Anterior cingulate cortex (tissue), 58 donors: Measurements from ENCODE around the gene VSNL1.
A peak's percentile ranks its signal among the peaks of the same experiment; 100 is the strongest.

Experiments used
- DNase-seq, 58 donors: peaks; one replicate each; lab custom pipeline; 2025; lab: John Stamatoyannopoulos, UW

VSNL1 gene

DNA sequence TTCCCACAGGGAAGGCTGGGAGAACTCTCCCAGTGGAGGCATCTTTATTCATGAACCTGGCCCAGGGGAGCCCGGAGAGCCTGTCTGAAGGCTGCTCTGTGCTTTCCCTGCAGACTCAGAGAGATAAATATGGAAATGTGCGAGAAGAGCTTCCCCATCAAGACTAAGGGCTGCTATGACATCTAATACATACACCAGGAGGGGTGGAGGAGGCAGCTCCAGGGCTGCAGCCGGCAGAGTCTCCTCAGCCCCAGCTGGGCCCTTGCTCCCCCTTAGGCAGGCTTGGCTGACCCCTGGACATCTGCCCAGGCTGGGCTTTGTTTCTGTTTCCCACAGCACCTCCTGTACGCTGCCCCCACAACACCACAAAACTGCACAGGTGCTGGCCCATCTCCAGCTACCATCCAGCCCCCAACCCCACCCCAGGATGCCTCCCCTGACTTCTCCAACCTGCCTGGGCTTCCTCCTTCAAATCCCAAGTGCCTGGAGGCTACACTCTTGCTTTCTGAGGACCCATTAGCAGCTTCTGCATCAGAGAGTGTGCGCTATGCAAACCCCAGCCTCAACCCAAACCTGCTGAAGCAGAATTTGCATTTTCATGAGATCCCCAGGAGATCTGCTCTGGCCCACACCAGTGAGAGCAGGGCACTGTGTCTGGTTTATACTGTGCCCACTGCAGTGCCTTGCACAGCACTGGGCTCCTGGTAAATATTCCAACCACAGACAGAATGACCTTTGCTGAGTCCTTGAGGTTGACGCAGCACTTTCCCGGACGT, 96.8 kb downstream of the VSNL1 start:
- no peak for DNase-seq

DNA sequence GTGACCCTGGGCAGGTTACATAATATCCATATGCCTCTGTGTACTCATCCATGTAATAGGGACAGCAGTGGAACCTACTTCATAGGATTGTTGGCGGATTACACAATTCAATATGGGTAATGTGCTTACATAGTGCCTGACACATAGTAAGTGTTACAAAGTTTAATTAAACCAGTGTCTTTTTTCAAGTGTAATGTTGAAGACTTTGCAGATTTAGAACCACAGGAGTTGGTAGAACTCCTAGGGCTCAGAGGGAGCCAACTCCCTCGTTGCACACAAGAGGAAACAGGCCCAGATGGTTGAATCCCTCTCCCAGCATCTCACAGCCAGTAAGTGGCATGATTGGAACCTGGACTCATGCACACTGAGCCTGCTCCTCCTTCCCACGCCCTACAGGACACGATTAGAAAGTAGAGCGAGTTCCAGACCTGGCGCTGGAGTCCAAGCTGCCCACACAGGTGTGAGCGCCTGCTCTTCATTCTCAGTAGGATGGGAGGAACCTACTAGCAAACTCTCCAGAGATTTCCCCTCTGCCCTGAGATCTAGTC, 97.8 kb downstream of the VSNL1 start:
- DNase-seq, result peak in 11 of 58 donors; percentile 25 to 64 (median 40)

DNA sequence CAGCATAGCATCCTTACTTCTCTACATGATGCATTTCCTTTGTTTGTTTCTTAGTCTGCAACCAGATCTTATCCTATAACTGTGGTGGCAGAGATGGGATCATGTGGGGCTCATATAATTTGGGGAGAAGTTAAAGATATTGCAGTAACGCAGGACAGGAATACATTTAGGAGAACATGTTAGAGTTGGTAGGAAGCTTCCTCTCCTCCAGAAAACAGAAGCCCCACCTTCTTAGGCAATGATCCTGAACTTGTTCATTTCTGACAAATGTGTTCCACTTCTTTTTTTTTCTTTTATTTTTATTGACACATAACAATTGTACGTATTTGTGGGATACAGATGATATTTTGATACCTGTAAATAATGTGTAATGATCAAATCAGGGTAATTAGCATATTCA, 99.9 kb downstream of the VSNL1 start:
- no peak for DNase-seq

DNA sequence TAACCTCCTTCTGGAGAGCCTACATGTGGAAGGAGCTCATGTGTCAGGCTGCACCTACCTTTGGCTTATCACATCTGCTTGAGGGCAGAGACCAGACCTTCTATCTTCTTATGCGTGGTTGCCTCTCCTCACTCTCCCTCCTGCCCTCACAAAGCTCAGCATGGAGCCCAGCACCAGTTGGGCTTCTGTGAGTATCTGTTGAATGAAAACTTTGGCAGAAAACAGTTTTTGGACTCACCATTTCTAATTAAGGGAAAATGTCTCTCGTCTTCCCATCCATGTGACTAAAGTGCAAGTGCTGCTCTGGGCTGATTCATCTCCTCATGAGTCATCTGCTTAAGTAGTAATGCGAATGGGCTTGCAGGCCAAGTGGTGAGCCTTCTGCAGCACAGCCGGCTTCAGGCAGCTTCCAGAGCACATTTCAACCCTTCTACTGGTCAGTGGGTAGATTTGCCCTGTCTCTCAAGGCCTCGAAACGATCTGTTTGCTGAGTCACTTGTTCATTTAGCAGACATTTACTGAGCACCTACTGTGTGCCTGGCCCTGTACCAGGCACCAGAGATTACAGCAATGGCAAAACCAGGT, 102.6 kb downstream of the VSNL1 start:
- peak in 13 of 58 donors; percentile 24 to 75 (median 34) for DNase-seq

DNA sequence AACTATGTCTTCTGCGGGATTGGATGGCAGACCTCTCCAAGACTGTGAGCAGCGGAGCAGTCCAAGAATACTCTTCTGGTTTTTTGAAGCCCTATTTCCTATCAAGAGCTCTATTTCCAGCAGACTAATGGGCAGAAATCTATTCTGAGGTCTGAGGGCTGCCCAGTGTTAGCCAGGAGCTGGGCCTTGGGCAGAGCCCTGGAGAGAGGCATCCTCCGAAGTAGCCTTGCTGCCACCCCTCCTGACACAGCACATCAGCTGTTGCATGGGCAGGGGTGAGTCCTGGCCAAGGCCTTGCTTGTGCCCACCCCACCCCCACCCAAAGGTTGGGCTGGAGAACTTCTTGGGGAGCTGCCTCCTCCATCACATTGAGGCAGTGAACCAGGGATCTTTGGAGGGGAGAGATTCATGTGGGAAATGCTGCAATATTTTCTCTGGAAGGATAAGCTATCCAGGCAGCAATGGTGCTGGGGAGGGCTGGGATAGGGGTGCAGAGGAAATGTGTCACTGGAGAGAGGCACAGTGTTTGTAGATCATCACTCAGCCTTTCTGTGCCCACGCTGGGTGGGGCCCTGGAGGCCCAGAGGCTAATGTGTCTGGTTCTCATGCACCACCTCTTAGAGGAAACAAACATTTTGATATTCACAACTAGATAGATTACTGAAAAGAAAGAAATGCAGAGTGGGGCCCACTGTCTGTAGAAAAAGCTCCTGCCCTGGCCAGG, 104.7 kb downstream of the VSNL1 start:
- DNase-seq, result no peak

DNA sequence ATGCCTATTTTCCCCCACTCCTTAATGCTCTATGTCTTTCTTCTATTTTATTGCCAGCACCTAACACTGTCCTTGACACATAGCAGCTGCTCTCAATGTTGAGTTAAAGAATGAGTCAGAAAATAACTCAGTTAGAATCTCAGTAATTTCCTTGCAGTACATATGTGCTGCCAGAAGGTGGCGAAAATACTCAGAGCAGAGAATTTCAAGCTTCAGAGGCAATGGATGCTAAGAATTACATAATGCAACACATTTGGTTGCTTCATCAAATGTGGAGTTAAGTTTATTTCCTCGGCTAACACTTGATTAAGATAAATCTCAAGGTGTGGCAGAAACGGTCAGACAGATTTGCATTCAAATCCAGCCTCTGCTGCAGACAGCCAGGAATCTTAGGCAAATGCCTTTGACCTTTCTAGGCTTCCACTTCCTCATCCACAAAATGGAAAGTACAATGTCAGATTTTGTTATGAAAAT, 105.6 kb downstream of the VSNL1 start:
- DNase-seq, result peak in 15 of 58 donors; percentile 9 to 70 (median 31)

DNA sequence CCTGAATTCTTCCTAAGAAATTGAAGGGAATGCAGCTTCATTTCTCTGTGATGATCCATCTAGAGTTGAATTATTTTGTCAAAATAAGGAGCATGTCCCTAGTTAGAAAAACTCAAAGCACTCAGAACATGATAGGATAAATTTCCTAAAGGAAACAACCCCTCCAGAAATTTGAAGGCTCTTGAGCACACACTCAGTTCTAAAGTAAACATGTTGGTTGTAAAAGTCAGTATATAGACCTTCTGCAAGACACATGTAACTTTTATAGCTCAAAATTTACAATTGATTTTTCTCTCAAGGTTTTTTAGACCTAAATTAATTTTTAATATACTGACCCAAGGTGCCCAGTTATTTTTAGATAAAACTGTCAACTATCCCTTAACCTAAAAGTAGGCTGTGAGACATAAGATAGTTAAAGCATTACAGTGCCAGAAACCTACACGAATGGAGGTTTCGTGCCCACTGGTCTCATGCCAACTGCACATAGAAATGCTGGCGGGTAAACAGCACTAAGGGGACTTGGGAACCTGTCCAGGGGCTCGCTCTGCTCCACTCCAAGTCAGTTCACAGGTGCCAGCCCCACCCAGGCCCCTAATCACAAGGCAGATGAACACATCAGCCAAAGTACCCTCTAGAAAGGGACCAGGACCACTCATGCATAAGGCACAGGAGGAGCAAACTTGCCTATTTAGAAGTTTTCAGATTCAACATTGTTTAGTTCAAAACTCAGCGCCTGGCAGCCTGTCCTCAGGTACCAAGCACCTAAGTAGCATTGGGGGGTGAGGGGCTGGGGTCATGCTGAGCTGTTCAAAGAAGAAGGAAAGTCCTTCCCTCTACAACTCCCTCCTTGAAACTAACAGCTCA, 106.6 kb downstream of the VSNL1 start:
- no peak for DNase-seq

DNA sequence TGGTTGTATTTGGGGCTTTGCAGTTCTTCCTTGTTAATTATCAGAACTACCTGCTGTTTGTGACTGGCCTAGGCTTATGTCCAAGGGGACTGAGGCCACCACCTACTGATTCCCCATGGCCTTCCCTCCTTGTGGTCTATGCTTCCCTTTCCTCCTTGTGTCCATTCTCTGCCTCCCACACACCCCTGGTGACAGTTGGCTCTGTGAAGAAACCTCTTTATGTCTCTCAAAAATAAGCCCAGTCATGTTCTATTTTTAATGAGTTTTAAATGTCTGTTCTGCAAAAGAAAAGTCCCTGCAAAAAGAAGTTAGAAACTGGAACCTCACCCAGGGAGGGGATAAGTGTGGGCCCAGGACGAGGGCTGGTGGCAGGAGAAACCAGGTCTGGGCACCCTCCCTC, 108.1 kb downstream of the VSNL1 start:
- no peak for DNase-seq

DNA sequence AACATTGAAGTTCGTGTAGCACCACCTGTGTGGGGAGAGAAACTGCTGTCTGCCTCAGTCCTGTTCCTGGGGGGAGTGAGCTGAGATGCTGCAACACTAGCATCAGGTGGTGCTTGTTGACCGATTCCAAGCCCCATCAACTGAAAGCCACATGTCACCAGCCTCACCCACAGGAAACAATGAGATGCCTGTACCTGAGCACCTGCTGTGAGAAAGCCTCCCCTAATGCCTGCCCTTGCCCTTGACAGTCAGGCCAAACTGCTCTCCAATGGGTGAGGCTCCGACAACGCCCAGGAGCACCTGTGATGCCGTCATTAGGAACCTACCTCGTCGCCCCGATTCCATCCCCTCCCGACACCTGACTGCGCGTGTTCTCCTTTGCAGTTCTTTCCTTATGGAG, 108.5 kb downstream of the VSNL1 start:
- no peak for DNase-seq

DNA sequence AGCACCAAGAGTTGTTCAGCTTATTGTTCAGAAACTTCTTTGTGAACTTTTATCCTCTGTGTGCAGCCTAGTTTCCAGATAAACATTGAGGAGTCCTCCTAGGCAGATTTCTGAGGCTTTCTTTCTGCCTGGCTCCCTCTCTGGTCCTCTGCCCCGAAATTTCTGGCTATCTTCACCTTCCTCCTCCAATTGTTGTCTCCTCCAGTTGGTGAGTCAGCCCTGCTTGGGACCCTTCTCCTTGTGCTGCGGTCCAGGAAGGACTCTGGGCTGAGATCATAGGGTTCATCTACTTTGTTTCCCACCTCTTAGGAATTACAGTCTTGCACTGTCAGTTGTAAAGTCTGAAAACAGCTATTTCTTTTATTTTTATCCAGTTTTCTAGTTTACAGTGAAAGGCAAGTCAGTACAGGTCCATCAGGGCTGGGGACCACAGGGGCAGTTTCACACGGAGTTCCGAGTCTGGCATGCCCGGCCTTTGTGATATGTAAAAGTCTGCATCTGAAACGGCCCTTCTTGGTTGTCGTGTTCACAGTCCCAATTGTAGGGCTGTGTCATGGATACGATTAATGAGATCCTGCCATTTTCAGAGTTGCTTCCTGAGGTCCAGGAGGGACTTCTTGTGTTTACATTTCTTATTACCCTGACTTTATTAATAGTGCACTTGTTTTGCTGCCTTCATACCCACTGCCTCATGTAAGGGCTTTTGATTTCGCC, 112.3 kb downstream of the VSNL1 start:
- no peak for DNase-seq

DNA sequence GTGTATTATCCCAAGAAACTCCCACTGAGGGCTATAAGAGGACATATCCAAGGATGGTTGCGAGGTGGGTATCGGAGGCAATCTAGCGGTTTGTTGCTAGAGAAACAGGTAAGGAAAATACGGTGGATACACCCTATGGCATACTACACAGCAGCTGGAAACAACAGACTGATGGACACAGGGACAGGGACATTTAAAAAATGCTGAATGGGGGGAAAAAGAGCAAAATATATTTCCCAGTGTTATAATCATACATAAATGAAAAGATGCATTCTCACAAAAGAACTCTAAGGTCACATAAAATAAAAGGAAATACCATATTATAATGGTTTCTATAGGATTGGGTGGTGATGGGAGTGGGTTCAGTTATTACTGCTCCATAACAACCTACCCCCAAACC, 117.3 kb downstream of the VSNL1 start:
- DNase-seq, result no peak

DNA sequence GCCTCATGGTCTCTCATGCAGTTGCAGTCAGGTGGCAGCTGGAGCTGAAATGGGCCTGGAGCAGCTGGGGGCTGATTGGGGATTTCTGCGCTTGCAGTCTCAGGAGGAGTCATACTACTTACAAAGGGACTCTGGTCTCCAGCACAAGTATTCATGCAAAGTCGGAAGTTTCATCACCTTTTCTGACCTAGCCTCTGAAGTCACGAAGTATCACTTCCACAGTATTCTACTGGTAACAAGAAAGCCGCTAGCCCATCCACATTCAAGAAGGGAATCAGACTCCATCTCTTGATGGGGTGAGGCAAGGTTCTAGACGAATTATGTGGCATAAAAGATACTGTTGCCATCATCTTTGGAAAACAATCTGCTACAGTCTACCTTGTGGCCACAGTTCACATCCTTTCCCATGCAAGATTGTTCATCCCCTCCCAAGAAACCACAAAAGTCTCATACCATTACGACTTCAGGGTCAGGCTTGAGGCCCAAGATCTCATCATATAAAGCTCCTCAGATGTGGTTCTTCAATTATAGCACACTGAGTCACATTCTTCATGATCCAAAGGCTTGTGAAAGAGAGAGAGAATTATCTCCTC, 117.9 kb downstream of the VSNL1 start:
- DNase-seq, result no peak

DNA sequence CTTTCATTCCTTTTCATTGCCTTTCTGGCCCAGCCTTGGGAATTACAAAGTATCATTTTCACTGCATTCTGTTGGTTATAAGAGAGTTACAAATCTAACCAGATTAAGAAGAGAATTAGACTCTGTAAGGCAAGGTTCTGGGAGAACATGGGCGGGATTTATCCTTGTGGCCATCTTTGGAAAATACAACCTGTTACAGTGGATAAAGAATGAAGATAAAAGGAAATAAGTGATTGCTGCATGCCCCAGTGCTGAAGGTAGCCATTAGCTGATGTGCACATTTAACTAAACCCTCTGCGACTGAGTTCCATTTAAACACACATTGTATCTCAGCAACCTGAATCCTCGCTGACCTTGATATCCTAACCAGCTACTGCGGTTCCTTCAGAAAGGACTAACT, 119.7 kb downstream of the VSNL1 start:
- no peak for DNase-seq

DNA sequence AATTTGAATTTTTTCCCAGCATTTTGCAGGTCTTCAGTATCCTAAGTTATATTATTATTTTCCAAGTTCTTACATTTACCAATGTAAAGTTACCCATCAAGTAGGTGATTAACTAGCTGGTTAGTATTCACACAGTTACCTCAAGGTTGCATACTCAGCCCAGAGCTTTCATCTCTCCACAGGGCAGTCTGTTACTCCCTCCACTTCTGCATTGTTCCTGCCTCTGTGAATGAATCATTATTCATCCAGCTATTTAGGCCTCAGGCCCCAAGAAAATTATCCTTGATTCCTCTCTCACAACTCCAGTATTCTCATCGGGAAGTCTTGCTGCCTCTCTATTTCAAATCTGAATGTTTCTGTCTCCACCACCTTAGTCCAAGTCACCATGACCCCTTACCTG, 121.0 kb downstream of the VSNL1 start:
- DNase-seq, result no peak

DNA sequence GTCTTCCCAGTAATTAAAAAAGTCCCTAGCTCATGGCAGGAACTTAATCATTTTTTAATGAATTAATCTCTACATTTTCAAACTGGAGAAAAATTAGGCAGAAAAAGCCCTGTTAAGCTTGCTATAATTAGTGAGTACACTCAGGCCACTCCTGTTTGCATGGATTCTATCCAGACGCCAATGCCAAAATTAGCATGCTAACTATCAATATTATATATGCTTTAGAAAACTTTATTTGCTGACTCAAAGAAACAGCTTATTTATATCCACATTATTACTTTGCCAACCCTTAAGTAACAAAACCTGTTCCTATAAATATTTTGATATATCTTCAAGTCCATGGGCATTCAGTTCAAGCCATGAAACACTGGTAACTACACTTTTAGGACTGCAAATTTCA, 122.2 kb downstream of the VSNL1 start:
- DNase-seq, result no peak

DNA sequence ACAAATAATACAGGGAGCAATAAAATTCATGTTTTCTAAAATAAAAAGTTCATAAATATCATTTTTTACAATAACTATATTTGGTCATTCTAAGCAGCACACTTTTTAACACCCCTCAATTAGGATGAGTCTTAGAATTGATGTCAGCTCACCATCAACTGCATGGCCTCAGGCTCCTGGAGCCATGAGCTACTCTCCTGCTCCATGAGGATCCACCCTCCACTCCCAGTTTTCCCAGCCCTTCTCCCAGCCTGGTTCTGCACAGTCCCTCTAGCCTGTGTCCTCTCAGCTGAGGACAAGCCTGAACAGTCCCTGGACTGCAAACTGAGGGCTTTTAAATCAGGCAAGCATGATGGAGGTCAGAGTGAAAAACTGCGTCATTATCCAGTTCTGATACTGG, 124.0 kb downstream of the VSNL1 start:
- no peak for DNase-seq

DNA sequence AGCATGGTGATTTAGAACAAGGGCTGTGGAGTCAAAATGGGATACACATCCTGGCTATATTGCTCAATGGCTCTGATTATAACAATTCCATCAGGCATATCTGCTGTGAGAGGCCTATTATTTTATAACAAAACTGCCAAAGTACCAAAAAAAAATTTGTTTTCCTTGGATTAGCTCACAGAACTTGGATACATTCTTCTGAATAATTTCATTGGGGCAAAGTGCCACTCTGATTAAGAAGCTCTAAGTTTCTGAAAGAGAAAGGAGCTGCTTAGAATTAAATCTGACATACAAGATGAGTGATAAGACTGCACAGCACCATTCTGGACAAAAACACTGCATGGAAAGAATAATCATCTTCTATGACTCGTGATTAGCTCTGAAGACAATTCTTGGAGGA, 127.4 kb downstream of the VSNL1 start:
- no peak for DNase-seq

DNA sequence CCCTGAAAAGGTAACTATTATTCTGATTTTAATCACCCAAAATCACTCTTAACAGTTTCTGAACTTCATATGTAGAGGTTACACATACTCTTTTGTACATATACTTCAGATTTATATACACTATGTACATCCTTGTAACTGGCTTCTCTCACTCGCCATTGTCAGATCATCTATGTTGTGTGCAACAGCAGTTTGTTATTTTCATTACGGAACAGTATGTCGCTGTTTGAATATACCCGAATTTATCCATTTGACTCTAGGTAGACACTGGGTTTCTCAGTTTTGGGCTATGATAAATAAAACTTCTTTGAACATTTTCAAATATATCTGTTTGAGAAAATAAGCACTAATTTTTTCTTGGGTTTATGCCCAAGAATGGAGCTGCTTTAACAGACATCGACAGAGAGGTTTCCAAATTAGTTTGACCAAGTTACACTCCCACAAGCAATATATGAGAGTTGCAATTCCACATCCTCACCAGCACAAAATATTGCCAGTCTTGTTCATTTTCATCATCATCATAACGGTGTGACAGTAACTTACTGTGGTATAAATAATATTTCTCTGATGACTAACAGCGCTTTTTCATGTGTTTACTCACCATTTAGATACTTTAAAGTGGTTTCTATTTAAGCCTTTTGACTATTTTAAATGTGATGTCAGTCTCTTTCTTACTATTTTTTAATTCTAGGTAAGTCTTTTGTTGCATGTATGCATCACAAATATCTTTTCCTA, 132.3 kb downstream of the VSNL1 start:
- DNase-seq, result no peak

DNA sequence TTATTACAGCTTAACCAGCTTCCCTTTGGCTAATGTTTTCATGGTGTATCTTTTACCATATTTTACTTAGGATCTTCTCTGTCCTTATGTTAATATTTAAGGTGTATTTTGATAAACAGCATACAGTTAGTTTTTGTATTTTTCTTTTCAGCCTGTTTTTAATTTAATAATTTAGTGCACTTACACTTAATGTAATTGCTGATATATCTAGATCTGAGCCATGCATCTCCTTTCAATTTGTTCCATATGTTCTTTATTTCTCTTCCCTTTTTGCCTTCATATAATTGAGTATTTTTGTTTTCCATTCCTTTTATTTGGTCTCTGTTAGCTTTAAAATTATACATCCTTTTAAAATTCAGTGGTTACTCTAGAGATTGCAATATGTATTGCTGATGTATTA, 134.3 kb downstream of the VSNL1 start:
- no peak for DNase-seq
